HEK293 (cell line): Measurements from ENCODE around the gene FLNA.
A peak's percentile ranks its signal among the peaks of the same experiment; 100 is the strongest.

ENCODE experiments used
- GLI4 ChIP-seq: fragments of 450-650 bp; formaldehyde crosslinking; IDR thresholded peaks from 2 replicates; pipeline ENCODE4 v1.5.1; 2016; ENCODE audit warnings: missing biosample characterization, missing genetic modification characterization
- GLIS1 ChIP-seq: fragments of 450-650 bp; formaldehyde crosslinking; IDR thresholded peaks from 2 replicates; pipeline ENCODE4 v1.5.1; 2016; ENCODE audit warnings: missing biosample characterization, missing genetic modification characterization
- GLIS2 ChIP-seq: fragments of 450-650 bp; formaldehyde crosslinking; IDR thresholded peaks from 2 replicates; pipeline ENCODE4 v1.5.1; 2016; ENCODE audit warnings: missing biosample characterization, missing genetic modification characterization
- KLF9 ChIP-seq: fragments of 450-650 bp; formaldehyde crosslinking; IDR thresholded peaks from 2 replicates; pipeline ENCODE4 v1.5.1; 2016; ENCODE audit warnings: missing biosample characterization, missing genetic modification characterization, low read depth
- SCRT1 ChIP-seq: fragments of 450-650 bp; formaldehyde crosslinking; IDR thresholded peaks from 2 replicates; pipeline ENCODE4 v1.5.1; 2016; ENCODE audit warnings: missing biosample characterization, missing genetic modification characterization, borderline replicate concordance
- SP2 ChIP-seq: fragments of 450-650 bp; formaldehyde crosslinking; IDR thresholded peaks from 2 replicates; pipeline ENCODE4 v1.5.1; 2016; ENCODE audit warnings: missing biosample characterization, missing genetic modification characterization
- ZBTB20 ChIP-seq: fragments of 450-650 bp; formaldehyde crosslinking; IDR thresholded peaks from 2 replicates; pipeline ENCODE4 v1.5.1; 2016; ENCODE audit warnings: missing biosample characterization, missing genetic modification characterization
- ZEB2 ChIP-seq: fragments of 450-650 bp; formaldehyde crosslinking; IDR thresholded peaks from 2 replicates; pipeline ENCODE4 v1.5.1; 2016; ENCODE audit warnings: missing biosample characterization, missing genetic modification characterization
- ZIC2 ChIP-seq: fragments of 450-650 bp; formaldehyde crosslinking; IDR thresholded peaks from 2 replicates; pipeline ENCODE4 v1.5.1; 2016; ENCODE audit warnings: missing biosample characterization, missing genetic modification characterization
- ZNF114 ChIP-seq: fragments of 450-650 bp; formaldehyde crosslinking; IDR thresholded peaks from 2 replicates; pipeline ENCODE4 v1.5.0; 2017; ENCODE audit warnings: missing biosample characterization, missing genetic modification characterization
- ZNF174 ChIP-seq: fragments of 450-650 bp; formaldehyde crosslinking; IDR thresholded peaks from 2 replicates; pipeline ENCODE4 v1.5.0; 2017; ENCODE audit warnings: missing biosample characterization, mild to moderate bottlenecking, missing genetic modification characterization
- ZNF335 ChIP-seq: fragments of 450-650 bp; formaldehyde crosslinking; conservative IDR thresholded peaks from 2 replicates; pipeline ENCODE4 v1.5.1; 2016; ENCODE audit warnings: missing biosample characterization, missing genetic modification characterization
- ZNF366 ChIP-seq: fragments of 450-650 bp; formaldehyde crosslinking; conservative IDR thresholded peaks from 2 replicates; pipeline ENCODE4 v1.5.1; 2016; ENCODE audit warnings: missing biosample characterization, missing genetic modification characterization
- ZNF501 ChIP-seq: fragments of 450-650 bp; formaldehyde crosslinking; IDR thresholded peaks from 2 replicates; pipeline ENCODE4 v1.5.1; 2016; ENCODE audit warnings: missing biosample characterization, missing genetic modification characterization
- ZNF510 ChIP-seq: fragments of 450-650 bp; formaldehyde crosslinking; IDR thresholded peaks from 2 replicates; pipeline ENCODE4 v1.5.1; 2018; ENCODE audit warnings: mild to moderate bottlenecking, missing genetic modification characterization, missing biosample characterization; ENCODE audit not compliant: insufficient replicate concordance
- ZNF544 ChIP-seq: fragments of 450-650 bp; formaldehyde crosslinking; IDR thresholded peaks from 2 replicates; pipeline ENCODE4 v1.5.0; 2017; ENCODE audit warnings: missing biosample characterization, missing genetic modification characterization
- ZNF571 ChIP-seq: fragments of 450-650 bp; formaldehyde crosslinking; IDR thresholded peaks from 2 replicates; pipeline ENCODE4 v1.5.0; 2017; ENCODE audit warnings: missing biosample characterization, missing genetic modification characterization
- ZNF626 ChIP-seq: fragments of 450-650 bp; sonication (Bioruptor Pico); formaldehyde crosslinking; IDR thresholded peaks from 2 replicates; pipeline ENCODE4 v1.5.1; 2018; ENCODE audit warnings: missing biosample characterization, missing genetic modification characterization, inconsistent platforms
- ZNF654 ChIP-seq: fragments of 450-650 bp; formaldehyde crosslinking; IDR thresholded peaks from 2 replicates; pipeline ENCODE4 v1.5.1; 2016; ENCODE audit warnings: low read depth, missing biosample characterization, missing genetic modification characterization
- ZNF707 ChIP-seq: fragments of 450-650 bp; formaldehyde crosslinking; IDR thresholded peaks from 2 replicates; pipeline ENCODE4 v1.5.1; 2016; ENCODE audit warnings: missing biosample characterization, missing genetic modification characterization
- TF ChIP-seq, protein P1 (sequence below): fragments of 450-650 bp; formaldehyde crosslinking; IDR thresholded peaks from 2 replicates; pipeline ENCODE4 v1.5.1; 2017; ENCODE audit warnings: missing biosample characterization, missing genetic modification characterization
- TF ChIP-seq, protein P2 (sequence below): fragments of 450-650 bp; formaldehyde crosslinking; IDR thresholded peaks from 2 replicates; pipeline ENCODE4 v1.5.1; 2016; ENCODE audit warnings: missing biosample characterization, missing genetic modification characterization, borderline replicate concordance
- TF ChIP-seq, protein P3 (sequence below): fragments of 450-650 bp; formaldehyde crosslinking; IDR thresholded peaks from 2 replicates; pipeline ENCODE4 v1.5.1; 2016; ENCODE audit warnings: missing biosample characterization, missing genetic modification characterization
- TF ChIP-seq, protein P4 (sequence below): fragments of 450-650 bp; IDR thresholded peaks from 2 replicates; pipeline ENCODE4 v1.5.1; 2018; ENCODE audit warnings: missing biosample characterization, missing genetic modification characterization

FLNA gene

DNA sequence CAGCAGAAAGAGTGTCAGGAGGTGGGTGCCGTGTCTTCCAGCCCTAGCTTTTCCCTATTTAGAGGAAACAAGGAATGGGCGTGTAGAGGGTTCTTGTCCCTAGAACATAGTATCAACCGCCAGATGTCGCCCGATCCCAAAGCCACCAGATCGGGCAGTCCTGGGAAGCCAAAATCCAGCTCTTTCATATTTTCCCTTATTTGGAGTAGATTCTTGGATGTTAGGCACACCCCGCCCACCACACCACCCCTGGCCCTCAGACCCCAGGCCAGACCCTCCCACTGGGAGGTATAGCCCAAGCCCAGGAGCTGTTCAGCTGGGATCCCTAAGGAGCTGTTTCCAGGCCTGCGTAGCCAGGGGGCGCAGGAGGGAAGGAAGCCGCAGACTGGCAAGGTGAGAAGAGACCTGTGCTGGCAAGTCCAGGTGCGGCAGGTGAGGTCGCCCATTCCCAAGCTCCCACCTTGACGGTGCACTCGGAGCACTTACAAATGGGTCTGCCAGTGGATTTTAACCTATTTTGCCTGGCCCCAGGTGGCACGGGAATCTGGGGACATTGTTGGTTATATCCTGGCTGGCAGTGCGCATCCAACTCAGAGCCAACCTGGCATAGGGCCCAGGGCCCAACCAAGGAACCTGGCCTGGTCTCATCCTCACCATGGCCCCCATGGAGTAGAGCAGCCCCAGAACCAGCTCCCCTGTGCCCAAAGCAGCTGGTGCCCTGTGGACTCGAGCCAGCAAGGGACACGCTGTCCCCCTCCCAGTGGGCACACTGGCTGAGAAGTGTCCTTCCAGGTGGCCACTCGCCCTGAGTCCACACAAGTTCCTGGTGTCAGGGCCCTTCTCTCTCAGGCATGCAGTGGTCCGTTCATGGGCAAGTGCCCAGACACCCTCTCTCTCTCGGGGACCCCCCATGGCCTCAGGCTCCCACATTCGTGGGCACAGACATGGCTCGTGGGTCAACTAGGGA, 811 bp downstream of the FLNA start (continued):
- TF ChIP-seq ZNF114 (tag by site-specific recombination), result no peak
- 0 out of 2 replicates have a peak, but pooled peaks have one; percentile 41 for TF ChIP-seq ZNF366 (tag by site-specific recombination)
- no peak for TF ChIP-seq ZNF544
- TF ChIP-seq SCRT1 (tag by site-specific recombination), result no peak
- no peak for TF ChIP-seq ZNF501 (tag by site-specific recombination)
- TF ChIP-seq ZBTB20 (tag by site-specific recombination), result peak; percentile 65; the same call in 1 of the 2 replicates
- TF ChIP-seq ZIC2 (tag by site-specific recombination), result no peak; the same call in 1 of the 2 replicates
- no peak for TF ChIP-seq ZNF174 (tag by site-specific recombination)
- peak; percentile 56; the same call in 1 of the 2 replicates for TF ChIP-seq ZNF707 (tag by site-specific recombination)
- TF ChIP-seq, protein P1, sequence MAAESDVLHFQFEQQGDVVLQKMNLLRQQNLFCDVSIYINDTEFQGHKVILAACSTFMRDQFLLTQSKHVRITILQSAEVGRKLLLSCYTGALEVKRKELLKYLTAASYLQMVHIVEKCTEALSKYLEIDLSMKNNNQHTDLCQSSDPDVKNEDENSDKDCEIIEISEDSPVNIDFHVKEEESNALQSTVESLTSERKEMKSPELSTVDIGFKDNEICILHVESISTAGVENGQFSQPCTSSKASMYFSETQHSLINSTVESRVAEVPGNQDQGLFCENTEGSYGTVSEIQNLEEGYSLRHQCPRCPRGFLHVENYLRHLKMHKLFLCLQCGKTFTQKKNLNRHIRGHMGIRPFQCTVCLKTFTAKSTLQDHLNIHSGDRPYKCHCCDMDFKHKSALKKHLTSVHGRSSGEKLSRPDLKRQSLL, result no peak
- TF ChIP-seq ZNF510 (tag by site-specific recombination), result no peak
- no peak for TF ChIP-seq ZNF571
- TF ChIP-seq GLIS2 (tag by site-specific recombination), result peak; percentile 53
- TF ChIP-seq KLF9 (tag by site-specific recombination), result 0 out of 2 replicates have a peak, but pooled peaks have one; percentile 34
- peak; percentile 16; the same call in 1 of the 2 replicates for TF ChIP-seq ZNF654
- TF ChIP-seq, protein P2, sequence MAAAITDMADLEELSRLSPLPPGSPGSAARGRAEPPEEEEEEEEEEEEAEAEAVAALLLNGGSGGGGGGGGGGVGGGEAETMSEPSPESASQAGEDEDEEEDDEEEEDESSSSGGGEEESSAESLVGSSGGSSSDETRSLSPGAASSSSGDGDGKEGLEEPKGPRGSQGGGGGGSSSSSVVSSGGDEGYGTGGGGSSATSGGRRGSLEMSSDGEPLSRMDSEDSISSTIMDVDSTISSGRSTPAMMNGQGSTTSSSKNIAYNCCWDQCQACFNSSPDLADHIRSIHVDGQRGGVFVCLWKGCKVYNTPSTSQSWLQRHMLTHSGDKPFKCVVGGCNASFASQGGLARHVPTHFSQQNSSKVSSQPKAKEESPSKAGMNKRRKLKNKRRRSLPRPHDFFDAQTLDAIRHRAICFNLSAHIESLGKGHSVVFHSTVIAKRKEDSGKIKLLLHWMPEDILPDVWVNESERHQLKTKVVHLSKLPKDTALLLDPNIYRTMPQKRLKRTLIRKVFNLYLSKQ (tag by site-specific recombination), result no peak
- peak; percentile 39 for TF ChIP-seq ZNF335
- peak; percentile 91 for TF ChIP-seq ZEB2 (tag by site-specific recombination)
- no peak for TF ChIP-seq ZNF626
- peak; percentile 47 for TF ChIP-seq GLIS1 (tag by site-specific recombination)
- peak; percentile 58 for TF ChIP-seq SP2
- TF ChIP-seq, protein P3, sequence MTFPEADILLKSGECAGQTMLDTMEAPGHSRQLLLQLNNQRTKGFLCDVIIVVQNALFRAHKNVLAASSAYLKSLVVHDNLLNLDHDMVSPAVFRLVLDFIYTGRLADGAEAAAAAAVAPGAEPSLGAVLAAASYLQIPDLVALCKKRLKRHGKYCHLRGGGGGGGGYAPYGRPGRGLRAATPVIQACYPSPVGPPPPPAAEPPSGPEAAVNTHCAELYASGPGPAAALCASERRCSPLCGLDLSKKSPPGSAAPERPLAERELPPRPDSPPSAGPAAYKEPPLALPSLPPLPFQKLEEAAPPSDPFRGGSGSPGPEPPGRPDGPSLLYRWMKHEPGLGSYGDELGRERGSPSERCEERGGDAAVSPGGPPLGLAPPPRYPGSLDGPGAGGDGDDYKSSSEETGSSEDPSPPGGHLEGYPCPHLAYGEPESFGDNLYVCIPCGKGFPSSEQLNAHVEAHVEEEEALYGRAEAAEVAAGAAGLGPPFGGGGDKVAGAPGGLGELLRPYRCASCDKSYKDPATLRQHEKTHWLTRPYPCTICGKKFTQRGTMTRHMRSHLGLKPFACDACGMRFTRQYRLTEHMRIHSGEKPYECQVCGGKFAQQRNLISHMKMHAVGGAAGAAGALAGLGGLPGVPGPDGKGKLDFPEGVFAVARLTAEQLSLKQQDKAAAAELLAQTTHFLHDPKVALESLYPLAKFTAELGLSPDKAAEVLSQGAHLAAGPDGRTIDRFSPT (tag by site-specific recombination), result peak; percentile 78; the same call in 1 of the 2 replicates
- TF ChIP-seq GLI4 (tag by site-specific recombination), result no peak
- TF ChIP-seq, protein P4, sequence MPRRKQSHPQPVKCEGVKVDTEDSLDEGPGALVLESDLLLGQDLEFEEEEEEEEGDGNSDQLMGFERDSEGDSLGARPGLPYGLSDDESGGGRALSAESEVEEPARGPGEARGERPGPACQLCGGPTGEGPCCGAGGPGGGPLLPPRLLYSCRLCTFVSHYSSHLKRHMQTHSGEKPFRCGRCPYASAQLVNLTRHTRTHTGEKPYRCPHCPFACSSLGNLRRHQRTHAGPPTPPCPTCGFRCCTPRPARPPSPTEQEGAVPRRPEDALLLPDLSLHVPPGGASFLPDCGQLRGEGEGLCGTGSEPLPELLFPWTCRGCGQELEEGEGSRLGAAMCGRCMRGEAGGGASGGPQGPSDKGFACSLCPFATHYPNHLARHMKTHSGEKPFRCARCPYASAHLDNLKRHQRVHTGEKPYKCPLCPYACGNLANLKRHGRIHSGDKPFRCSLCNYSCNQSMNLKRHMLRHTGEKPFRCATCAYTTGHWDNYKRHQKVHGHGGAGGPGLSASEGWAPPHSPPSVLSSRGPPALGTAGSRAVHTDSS (tag by site-specific recombination), result no peak
